Fibroblast of villous mesenchyme (primary cell): ENCODE results near the gene UBAP2. TPM values are rescaled to one million over a fixed set of nuclear protein-coding genes. Genes with fewer than 3 reads are reported as not detected.

Source experiments
- DNase-seq: peaks from one replicate; pipeline ENCODE4 v3.0.0-alpha.2; 2010; ENCODE audit warnings: low read depth
- H3K4me3 ChIP-seq: 2 replicates; pipeline ENCODE4 v1.5.1; 2011; ENCODE audit warnings: low read depth, mild to moderate bottlenecking, low read length
- CTCF ChIP-seq: IDR thresholded peaks from 2 replicates; pipeline ENCODE4 v1.5.1; 2012; ENCODE audit warnings: low read depth, mild to moderate bottlenecking, low read length; ENCODE audit not compliant: insufficient read depth
- total RNA-seq: library from RNA; depleted of rRNA; stranded (reverse); fragments of >200 nt; gene quantifications from 2 replicates; pipeline ENCODE4 v1.2.3, GENCODE V29; 2012

UBAP2 gene
- total RNA-seq, 1 donor, result 26.8 TPM

- peak; percentile 48 for DNase-seq
- TF ChIP-seq CTCF, result no peak
- H3K4me3 ChIP-seq, result no peak overlapping the region
Measured at GRCh38 chr9:34070606-34071324, 22.1 kb upstream of the UBAP2 start.

GRCh38 chr9:34069831-34070230, 21.1 kb upstream of the UBAP2 start:
- DNase-seq, result no peak
- no peak overlapping the region for H3K4me3 ChIP-seq

GRCh38 chr9:34065541-34065940, 16.9 kb upstream of the UBAP2 start:
- no peak for DNase-seq
- no peak overlapping the region for H3K4me3 ChIP-seq
- TF ChIP-seq CTCF, result no peak

More at GRCh38 chr9:34069831-34070230, 21.1 kb upstream of the UBAP2 start:
- no peak for TF ChIP-seq CTCF

GRCh38 chr9:34059954-34060353, 11.3 kb upstream of the UBAP2 start:
- DNase-seq, result no peak
- no peak for TF ChIP-seq CTCF
- H3K4me3 ChIP-seq, result no peak overlapping the region

GRCh38 chr9:34059281-34059680, 10.6 kb upstream of the UBAP2 start:
- no peak overlapping the region for H3K4me3 ChIP-seq
- DNase-seq, result no peak
- no peak for TF ChIP-seq CTCF

- no peak for TF ChIP-seq CTCF
- no peak for DNase-seq
- peak overlapping the region; percentile 95 for H3K4me3 ChIP-seq
Measured at GRCh38 chr9:34049630-34050384, 1.1 kb upstream of the UBAP2 start.
